ENCODE data around the gene MCL1.

DNA sequence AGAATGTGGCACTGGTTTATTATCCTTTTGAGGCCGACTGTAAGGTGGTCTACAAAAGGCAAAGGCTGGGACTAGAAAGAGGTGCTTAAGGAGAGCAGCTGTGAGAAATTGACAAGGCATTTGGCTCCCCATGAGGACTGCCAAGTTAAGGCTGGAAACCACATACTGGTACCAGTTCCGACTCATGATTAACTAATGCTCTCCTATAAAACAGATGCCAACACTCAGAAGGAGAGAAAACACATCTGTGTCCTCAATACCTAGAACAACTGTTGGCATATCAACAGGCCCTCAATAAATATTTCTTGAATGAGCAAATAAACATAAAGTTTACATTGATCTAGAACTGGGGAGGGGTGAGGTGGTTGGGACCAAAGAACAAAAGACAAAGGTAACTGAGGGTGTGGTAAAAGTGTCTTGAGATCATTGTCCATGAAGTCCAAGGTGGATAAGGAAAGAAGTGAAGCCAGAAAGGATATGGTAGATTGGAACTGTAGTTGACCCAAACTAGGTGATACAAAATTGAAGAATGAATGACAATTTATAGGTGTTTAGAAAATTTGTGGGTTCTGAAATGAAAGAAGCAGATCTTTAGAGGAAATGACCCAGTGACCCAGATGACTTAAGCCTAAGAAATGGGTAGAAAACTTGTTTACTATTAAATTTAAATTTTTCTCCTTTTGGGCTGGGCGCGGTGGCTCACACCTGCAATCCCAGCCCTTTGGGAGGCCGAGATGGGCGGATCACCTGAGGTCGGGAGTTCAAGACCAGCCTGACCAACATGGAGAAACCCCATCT lies 16.9 kb upstream of the MCL1 start:
- TF ChIP-seq, protein P1, sequence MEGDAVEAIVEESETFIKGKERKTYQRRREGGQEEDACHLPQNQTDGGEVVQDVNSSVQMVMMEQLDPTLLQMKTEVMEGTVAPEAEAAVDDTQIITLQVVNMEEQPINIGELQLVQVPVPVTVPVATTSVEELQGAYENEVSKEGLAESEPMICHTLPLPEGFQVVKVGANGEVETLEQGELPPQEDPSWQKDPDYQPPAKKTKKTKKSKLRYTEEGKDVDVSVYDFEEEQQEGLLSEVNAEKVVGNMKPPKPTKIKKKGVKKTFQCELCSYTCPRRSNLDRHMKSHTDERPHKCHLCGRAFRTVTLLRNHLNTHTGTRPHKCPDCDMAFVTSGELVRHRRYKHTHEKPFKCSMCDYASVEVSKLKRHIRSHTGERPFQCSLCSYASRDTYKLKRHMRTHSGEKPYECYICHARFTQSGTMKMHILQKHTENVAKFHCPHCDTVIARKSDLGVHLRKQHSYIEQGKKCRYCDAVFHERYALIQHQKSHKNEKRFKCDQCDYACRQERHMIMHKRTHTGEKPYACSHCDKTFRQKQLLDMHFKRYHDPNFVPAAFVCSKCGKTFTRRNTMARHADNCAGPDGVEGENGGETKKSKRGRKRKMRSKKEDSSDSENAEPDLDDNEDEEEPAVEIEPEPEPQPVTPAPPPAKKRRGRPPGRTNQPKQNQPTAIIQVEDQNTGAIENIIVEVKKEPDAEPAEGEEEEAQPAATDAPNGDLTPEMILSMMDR (IDR thresholded peaks at IDR 0.05): no peak
- peak in 1 of 2 donors; percentile 45 for TF ChIP-seq POLR2A (IDR thresholded peaks at IDR 0.05)
